HepG2 (cell line): ENCODE results near the gene PCDHA7. TPM values are rescaled to one million over a fixed set of nuclear protein-coding genes. Genes with fewer than 3 reads are reported as not detected.

Source experiments
- ATAC-seq: fragments of 200-7000 bp; cut with Tn5 transposase; 3 replicates; pipeline ENCODE4 v1.9.1; 2020; ENCODE audit warnings: mild to moderate bottlenecking, moderate library complexity
- BruUV-seq: library from RNA; stranded (reverse); fragments of 400-500 nt; replicated peaks from 2 replicates; lab custom pipeline; 2021; lab: Mats Ljungman, UMichigan
- CTCF ChIA-PET: fragments of 300-600 bp; formaldehyde crosslinking; extraction: SDS; loops from one replicate; lab custom pipeline; 2021; ENCODE audit warnings: low total read pairs, inconsistent platforms, low intra/inter-chr PET ratio; lab: Yijun Ruan, JAX
- POLR2A ChIA-PET: fragments of 350-600 bp; sonication (Branson Sonifier 250); formaldehyde crosslinking; loops from one replicate; lab custom pipeline; 2020; ENCODE audit warnings: antibody characterized with exemption, inconsistent platforms; lab: Yijun Ruan, JAX
- DNase-seq: peaks from one replicate; pipeline ENCODE4 v3.0.0-alpha.2; 2015; ENCODE audit warnings: low spot score
- FAIRE-seq: peaks from 3 replicates; lab custom pipeline; 2011; peaks lifted over from hg19 to GRCh38; lab: Jason Lieb, UNC
- H2AFZ ChIP-seq: one replicate; pipeline ENCODE4 v1.6.1; 2011; ENCODE audit warnings: low read length, inconsistent platforms
- H3K27ac ChIP-seq: fragments of 300-600 bp; 3 replicates; pipeline ENCODE4 v1.8.0; 2011; ENCODE audit warnings: mixed run types, mild to moderate bottlenecking, mixed read lengths, low read length, inconsistent platforms; ENCODE audit not compliant: insufficient read depth; ENCODE audit errors: extremely low read length
- H3K27me3 ChIP-seq, 2 experiments: fragments of 200-600 bp in 1 of 2; 2 replicates in 1 of 2; 3 replicates in 1 of 2; pipeline versions ENCODE4 v1.6.0 to v1.8.0; 2011; ENCODE audit warnings: low read length in 2 of 2, mild to moderate bottlenecking in 2 of 2, moderate library complexity in 2 of 2, inconsistent platforms in 1 of 2; ENCODE audit not compliant: insufficient read depth in 2 of 2, control insufficient read depth in 1 of 2
- H3K36me3 ChIP-seq, 2 experiments: fragments of 200-600 bp in 1 of 2; replicated peaks in 1 of 2; 2 replicates in 1 of 2; 3 replicates in 1 of 2; pipeline versions ENCODE4 v1.5.1 to v1.8.0; 2011; ENCODE audit warnings: low read length in 2 of 2, inconsistent platforms in 1 of 2; ENCODE audit not compliant: insufficient read depth in 2 of 2, control insufficient read depth in 1 of 2
- H3K4me1 ChIP-seq: 2 replicates; pipeline ENCODE4 v1.5.1; 2012; ENCODE audit warnings: low read length, inconsistent platforms; ENCODE audit not compliant: insufficient read depth
- H3K4me2 ChIP-seq: 2 replicates; pipeline ENCODE4 v1.6.0; 2011; ENCODE audit warnings: low read depth, low read length, inconsistent platforms
- H3K4me3 ChIP-seq, 3 experiments: fragments of 200-600 bp in 1 of 3; sonication (generic), shearing (Covaris generic) in 1 of 3; replicated peaks in 1 of 3; 2 replicates each; pipeline ENCODE4 v1.5.1; 2011 to 2016; ENCODE audit warnings: low read length in 3 of 3, inconsistent platforms in 2 of 3, low read depth in 2 of 3, mild to moderate bottlenecking in 2 of 3, control low read depth in 1 of 3, mixed read lengths in 1 of 3; ENCODE audit not compliant: insufficient read depth in 1 of 3
- H3K79me2 ChIP-seq: one replicate; pipeline ENCODE4 v1.6.1; 2011; ENCODE audit warnings: low read length, inconsistent platforms; ENCODE audit not compliant: insufficient read depth
- H3K9ac ChIP-seq: 2 replicates; pipeline ENCODE4 v1.6.0; 2011; ENCODE audit warnings: mild to moderate bottlenecking, low read depth, low read length, inconsistent platforms; ENCODE audit not compliant: insufficient read depth
- H3K9me3 ChIP-seq: 2 replicates; pipeline ENCODE4 v1.5.1; 2012; ENCODE audit warnings: mild to moderate bottlenecking, low read length
- H4K20me1 ChIP-seq: 2 replicates; pipeline ENCODE4 v1.6.0; 2011; ENCODE audit warnings: inconsistent platforms, mild to moderate bottlenecking, low read length, moderate library complexity; ENCODE audit not compliant: insufficient read depth
- AHDC1 ChIP-seq: sonication (generic); formaldehyde crosslinking; IDR thresholded peaks from 2 replicates; pipeline ENCODE4 v1.5.1; 2020; ENCODE audit warnings: mild to moderate bottlenecking, missing genetic modification reagents, borderline replicate concordance
- CSRNP2 ChIP-seq: sonication (generic); formaldehyde crosslinking; conservative IDR thresholded peaks from 2 replicates; pipeline ENCODE4 v1.8.0; 2022; ENCODE audit warnings: low read depth, missing genetic modification reagents
- GPN1 ChIP-seq: sonication (generic); formaldehyde crosslinking; IDR thresholded peaks from 2 replicates; pipeline ENCODE4 v1.5.1; 2020; ENCODE audit warnings: missing genetic modification reagents, borderline replicate concordance
- HIC2 ChIP-seq: sonication (generic); formaldehyde crosslinking; IDR thresholded peaks from 2 replicates; pipeline ENCODE4 v1.9.0; 2022; ENCODE audit warnings: low read depth, missing genetic modification reagents
- JUNB ChIP-seq: sonication (generic); formaldehyde crosslinking; IDR thresholded peaks from 2 replicates; pipeline ENCODE4 v1.8.0; 2022; ENCODE audit warnings: missing genetic modification reagents, mild to moderate bottlenecking, borderline replicate concordance
- SIN3B ChIP-seq: fragments of 150-350 bp; IDR thresholded peaks from 2 replicates; pipeline ENCODE4 v1.6.1; 2014; ENCODE audit warnings: low read length
- ZBTB42 ChIP-seq: sonication (generic); formaldehyde crosslinking; IDR thresholded peaks from 2 replicates; pipeline ENCODE4 v1.5.0; 2020; ENCODE audit warnings: mild to moderate bottlenecking, missing genetic modification reagents
- ZFP36L1 ChIP-seq: sonication (generic); formaldehyde crosslinking; IDR thresholded peaks from 2 replicates; pipeline ENCODE4 v1.8.0; 2022; ENCODE audit warnings: mild to moderate bottlenecking, missing genetic modification reagents, moderate library complexity
- ZFP82 ChIP-seq: sonication (generic); formaldehyde crosslinking; IDR thresholded peaks from 2 replicates; pipeline ENCODE4 v1.5.1; 2020; ENCODE audit warnings: mild to moderate bottlenecking, missing genetic modification reagents, borderline replicate concordance
- ZNF350 ChIP-seq: sonication (generic); formaldehyde crosslinking; IDR thresholded peaks from 2 replicates; pipeline ENCODE4 v1.4.0; 2020; ENCODE audit warnings: mild to moderate bottlenecking, low read depth, missing genetic modification reagents, borderline replicate concordance
- ZNF367 ChIP-seq: sonication (generic); formaldehyde crosslinking; IDR thresholded peaks from 2 replicates; pipeline ENCODE4 v1.4.0; 2020; ENCODE audit warnings: missing genetic modification reagents, borderline replicate concordance
- ZNF563 ChIP-seq: sonication (generic); formaldehyde crosslinking; IDR thresholded peaks from 2 replicates; pipeline ENCODE4 v1.8.0; 2022; ENCODE audit warnings: mild to moderate bottlenecking, moderate library complexity, missing genetic modification reagents
- ZNF589 ChIP-seq: sonication (generic); formaldehyde crosslinking; conservative IDR thresholded peaks from 2 replicates; pipeline ENCODE4 v1.8.0; 2022; ENCODE audit warnings: mild to moderate bottlenecking, moderate library complexity, missing genetic modification reagents
- ZSCAN5A ChIP-seq: sonication (generic); formaldehyde crosslinking; IDR thresholded peaks from 2 replicates; pipeline ENCODE4 v1.8.0; 2022; ENCODE audit warnings: mild to moderate bottlenecking, missing genetic modification reagents, borderline replicate concordance
- WGBS: methylation state at CpG from one replicate; pipeline ENCODE4 v1.1.6; 2017; ENCODE audit warnings: low lambda C conversion rate; 5-methylcytosine and 5-hydroxymethylcytosine counted together
- in situ Hi-C: cut with HindIII; loops from 2 replicates; pipeline ENCODE4 v1.10.0; 2017; ENCODE audit warnings: low pct_unique_long_range_greater_than_20kb; ENCODE audit not compliant: extremely low pct_ligation_motif_present
- intact Hi-C: fragments of 100-400 bp; cut with micrococcal nuclease; formaldehyde crosslinking; loops from one replicate; pipeline ENCODE4 v1.10.0; 2022; ENCODE audit not compliant: unreplicated experiment
- polyA plus RNA-seq, 8 experiments: library from polyadenylated mRNA; depleted of rRNA in 3 of 8; stranded (reverse) in 7 of 8; unstranded in 1 of 8; fragments of >200 nt; fragmentation: Illumina TruSeq in 4 of 8; extraction: Trizol in 4 of 8; gene quantifications; 2 replicates each; pipeline versions ENCODE4 v1.2.1 to v1.2.3, GENCODE V29; 2011 to 2016; ENCODE audit warnings: low read depth in 4 of 8, missing spikeins in 1 of 8, mixed read lengths in 1 of 8; ENCODE audit not compliant: insufficient read depth in 1 of 8
- total RNA-seq, 5 experiments: library from RNA; depleted of rRNA; stranded (reverse); fragments of >200 nt; fragmentation: Illumina TruSeq; extraction: Trizol; gene quantifications; 2 replicates each; pipeline ENCODE4 v1.2.3, GENCODE V29; 2016; ENCODE audit warnings: low read depth in 1 of 5

Gene PCDHA7
- total and polyA plus RNA-seq, 2 of the 13 experiments (the other 11 are each of a cell fraction or from before 2014, with no cell fraction given): 0.49 to 0.53 TPM

- no peak for TF ChIP-seq ZNF563 (CRISPR knock-in tag)
- TF ChIP-seq JUNB (CRISPR knock-in tag): no peak
- no peak for TF ChIP-seq ZSCAN5A (CRISPR knock-in tag)
- no peak for TF ChIP-seq SIN3B
- TF ChIP-seq HIC2 (CRISPR knock-in tag): no peak
- TF ChIP-seq AHDC1: no peak
- TF ChIP-seq ZFP82 (CRISPR knock-in tag): no peak
- TF ChIP-seq ZNF589 (CRISPR knock-in tag): no peak
- TF ChIP-seq ZNF350 (CRISPR knock-in tag): no peak
- TF ChIP-seq CSRNP2: no peak
- no peak for TF ChIP-seq ZFP36L1
- TF ChIP-seq ZBTB42 (CRISPR knock-in tag): no peak
- no peak for TF ChIP-seq ZNF367 (CRISPR knock-in tag)
- TF ChIP-seq GPN1 (CRISPR knock-in tag): no peak
- FAIRE-seq (no peak), ATAC-seq (no peak), DNase-seq (no peak)
- H3K9ac ChIP-seq: no peak overlapping the region
- no peaks in the 10 kb centered on the region for H3K4me1 ChIP-seq
- H3K4me2 ChIP-seq: no peak overlapping the region
- POLR2A ChIA-PET: no interaction called here
- peaks cover 11% of the 10 kb centered on the region; the same call in 1 of the 2 replicates for H3K9me3 ChIP-seq
- H3K36me3 ChIP-seq: no peaks in the 10 kb centered on the region
- H3K27me3 ChIP-seq: no peaks in the 10 kb centered on the region; a peak in 1 of 5 replicates
- no peaks in the 10 kb centered on the region for H3K79me2 ChIP-seq
- CTCF ChIA-PET: no interaction called here
- WGBS: 86% methylated on average over 26 of the region's 43 CpGs
- intact Hi-C loops (no loop called here), in situ Hi-C loops (no loop called here)
- no TSS peak for BruUV-seq
- H4K20me1 ChIP-seq: no peaks in the 10 kb centered on the region
- no peak overlapping the region for H3K27ac ChIP-seq
- no peak overlapping the region for H3K4me3 ChIP-seq
- no peak overlapping the region for H2AFZ ChIP-seq
Observed at GRCh38 chr5:140808889-140809291, 25.2 kb upstream of the PCDHA7 start.
